GM23338 (cell line): ENCODE results near the gene TERT. TPM values are rescaled to one million over a fixed set of nuclear protein-coding genes. Genes with fewer than 3 reads are reported as not detected.
"Not testable (repeated sequence)": the region's sequence is repeated elsewhere in the genome, so short reads cannot be mapped to it uniquely, and the experiment has no call there.

ENCODE experiments used
- ATAC-seq: fragments of 200-7000 bp; cut with Tn5 transposase; 3 replicates; pipeline ENCODE4 v1.9.1; 2020
- DNase-seq: peaks from one replicate; pipeline ENCODE4 v3.0.0-alpha.2; 2015; ENCODE audit warnings: low spot score
- H2AFZ ChIP-seq: fragments of 200-600 bp; sonication (generic); 2 replicates; pipeline ENCODE4 v1.8.0; 2016; ENCODE audit warnings: antibody characterized with exemption, mild to moderate bottlenecking, moderate library complexity
- H3F3A ChIP-seq: fragments of 200-600 bp; sonication (generic); replicated peaks from 2 replicates; pipeline ENCODE4 v1.8.0; 2017; ENCODE audit warnings: antibody characterized with exemption, mixed run types, low read depth
- H3K27ac ChIP-seq: fragments of 200-600 bp; sonication (generic); 2 replicates; pipeline ENCODE4 v1.6.1; 2016; ENCODE audit warnings: low read depth
- H3K27me3 ChIP-seq: fragments of 200-600 bp; sonication (generic); 2 replicates; pipeline ENCODE4 v1.8.0; 2016; ENCODE audit warnings: mild to moderate bottlenecking, mixed run types, moderate library complexity; ENCODE audit not compliant: insufficient read depth
- H3K36me3 ChIP-seq: fragments of 200-600 bp; sonication (generic); 2 replicates; pipeline ENCODE4 v1.8.0; 2016; ENCODE audit warnings: mild to moderate bottlenecking; ENCODE audit not compliant: insufficient read depth
- H3K4me1 ChIP-seq: fragments of 200-600 bp; sonication (generic); 2 replicates; pipeline ENCODE4 v1.8.0; 2016; ENCODE audit warnings: mild to moderate bottlenecking, moderate library complexity; ENCODE audit not compliant: insufficient read depth
- H3K4me2 ChIP-seq: fragments of 200-600 bp; sonication (generic); 2 replicates; pipeline ENCODE4 v1.7.1; 2017; ENCODE audit warnings: mixed run types
- H3K4me3 ChIP-seq: fragments of 200-600 bp; sonication (generic); 2 replicates; pipeline ENCODE4 v1.6.1; 2016; ENCODE audit warnings: mixed run types
- H3K79me2 ChIP-seq: fragments of 200-600 bp; sonication (generic); replicated peaks from 2 replicates; pipeline ENCODE4 v1.8.0; 2017; ENCODE audit warnings: mild to moderate bottlenecking; ENCODE audit not compliant: insufficient read depth
- H3K9me2 ChIP-seq: fragments of 200-600 bp; sonication (generic); 2 replicates; pipeline ENCODE4 v1.8.0; 2017; ENCODE audit not compliant: insufficient read depth
- H4K20me1 ChIP-seq: fragments of 200-600 bp; sonication (generic); replicated peaks from 2 replicates; pipeline ENCODE4 v1.8.0; 2017; ENCODE audit warnings: mild to moderate bottlenecking; ENCODE audit not compliant: insufficient read depth
- H3K27ac Mint-ChIP-seq: 2 replicates; pipeline ENCODE4 v1.8.0; 2020; ENCODE audit warnings: inconsistent platforms, mild to moderate bottlenecking, moderate library complexity, mixed read lengths
- H3K27me3 Mint-ChIP-seq: 3 replicates; pipeline ENCODE4 v1.8.0; 2022; ENCODE audit warnings: low read depth, mild to moderate bottlenecking, moderate library complexity, mixed read lengths, inconsistent platforms; ENCODE audit not compliant: insufficient read depth, poor library complexity
- H3K36me3 Mint-ChIP-seq: 3 replicates; pipeline ENCODE4 v1.8.0; 2021; ENCODE audit warnings: low read depth, mild to moderate bottlenecking, inconsistent platforms, moderate library complexity, mixed read lengths
- H3K4me1 Mint-ChIP-seq: 3 replicates; pipeline ENCODE4 v1.8.0; 2020; ENCODE audit warnings: mild to moderate bottlenecking, inconsistent platforms, mixed read lengths
- H3K4me3 Mint-ChIP-seq: 3 replicates; pipeline ENCODE4 v1.8.0; 2021; ENCODE audit warnings: moderate library complexity, mild to moderate bottlenecking, inconsistent platforms, mixed read lengths
- H3K9me3 Mint-ChIP-seq: 3 replicates; pipeline ENCODE4 v1.8.0; 2020; ENCODE audit warnings: moderate library complexity, mild to moderate bottlenecking, inconsistent platforms, mixed read lengths
- EZH2phosphoT487 ChIP-seq: fragments of 200-600 bp; sonication (generic); IDR thresholded peaks from one replicate; pipeline ENCODE4 v1.8.1; 2018; ENCODE audit warnings: antibody characterized with exemption; ENCODE audit not compliant: unreplicated experiment
- NANOG ChIP-seq: IDR thresholded peaks from 2 replicates; pipeline ENCODE4 v1.6.1; 2016; ENCODE audit warnings: antibody characterized with exemption, borderline replicate concordance
- ZNF114 ChIP-seq: fragments of 250-450 bp; sonication (Bioruptor Pico); IDR thresholded peaks from 2 replicates; pipeline ENCODE4 v1.5.0; 2020; ENCODE audit warnings: mild to moderate bottlenecking, moderate library complexity
- polyA plus RNA-seq: library from polyadenylated mRNA; unstranded; fragments of >200 nt; fragmentation: Nextera tagmentation; extraction: Ambion mirVana; gene quantifications from 2 replicates; pipeline ENCODE4 v1.2.1, GENCODE V29; 2016
- total RNA-seq: library from RNA; depleted of rRNA; stranded (reverse); fragments of >200 nt; shearing (Covaris generic); gene quantifications from 2 replicates; pipeline ENCODE4 v1.2.3, GENCODE V29; 2014
- TF ChIP-seq, protein P1 (sequence below): IDR thresholded peaks from one replicate; pipeline ENCODE4 v1.6.1; 2018; ENCODE audit warnings: antibody characterized with exemption; ENCODE audit not compliant: unreplicated experiment
- TF ChIP-seq, protein P2 (sequence below): IDR thresholded peaks from 2 replicates; pipeline ENCODE4 v1.6.1; 2016; ENCODE audit warnings: antibody characterized with exemption
- TF ChIP-seq, protein P3 (sequence below): fragments of 250-450 bp; sonication (Bioruptor Pico); IDR thresholded peaks from 2 replicates; pipeline ENCODE4 v1.5.0; 2020; ENCODE audit warnings: mild to moderate bottlenecking, moderate library complexity

TERT gene
- total and polyA plus RNA-seq, 2 experiments from 2014 or later, result 9.8 to 46.4 TPM

DNA sequence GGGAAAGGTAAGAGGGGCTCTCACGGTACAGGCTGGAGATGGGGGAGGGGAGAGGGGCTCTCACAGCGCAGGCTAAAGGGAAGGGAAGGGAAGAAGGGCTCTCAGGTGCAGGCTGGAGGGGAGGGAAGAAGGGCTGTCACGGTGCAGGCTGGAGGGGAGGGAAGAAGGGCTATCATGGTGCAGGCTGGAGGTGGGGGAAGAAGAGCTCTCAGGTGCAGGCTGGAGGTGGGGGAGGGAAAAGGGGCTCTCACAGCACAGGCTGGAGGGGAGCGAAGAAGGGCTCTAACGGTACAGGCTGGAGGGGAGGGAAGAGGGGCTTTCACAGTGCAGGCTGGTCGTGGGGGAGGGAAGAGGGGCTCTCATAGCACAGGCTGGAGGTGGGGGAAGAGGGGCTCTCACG is 65.0 kb downstream of the TERT start:
- Mint-ChIP-seq H3K4me1 (peaks cover 20% of the 10 kb centered on the region), H3K36me3 (no peaks in the 10 kb centered on the region), H3K9me3 (no peaks in the 10 kb centered on the region; the same call in 2 of the 3 replicates), H3K27ac (no peak overlapping the region), H3K4me3 (no peak overlapping the region), H3K27me3 (peaks cover 9% of the 10 kb centered on the region)
- H3K79me2 ChIP-seq, result no peaks in the 10 kb centered on the region
- no peaks in the 10 kb centered on the region for H3K27me3 ChIP-seq
- no peaks in the 10 kb centered on the region for H4K20me1 ChIP-seq
- no peak overlapping the region for H3K4me3 ChIP-seq
- no peaks in the 10 kb centered on the region for H3K9me2 ChIP-seq
- ATAC-seq (peak; percentile 52), DNase-seq (no peak)
- H3K4me1 ChIP-seq, result no peaks in the 10 kb centered on the region
- no peaks in the 10 kb centered on the region for H3F3A ChIP-seq
- H3K27ac ChIP-seq, result no peak overlapping the region
- no peaks in the 10 kb centered on the region for H3K36me3 ChIP-seq
- H2AFZ ChIP-seq, result no peak overlapping the region
- H3K4me2 ChIP-seq, result no peak overlapping the region
- no peak for TF ChIP-seq NANOG
- TF ChIP-seq, protein P1, sequence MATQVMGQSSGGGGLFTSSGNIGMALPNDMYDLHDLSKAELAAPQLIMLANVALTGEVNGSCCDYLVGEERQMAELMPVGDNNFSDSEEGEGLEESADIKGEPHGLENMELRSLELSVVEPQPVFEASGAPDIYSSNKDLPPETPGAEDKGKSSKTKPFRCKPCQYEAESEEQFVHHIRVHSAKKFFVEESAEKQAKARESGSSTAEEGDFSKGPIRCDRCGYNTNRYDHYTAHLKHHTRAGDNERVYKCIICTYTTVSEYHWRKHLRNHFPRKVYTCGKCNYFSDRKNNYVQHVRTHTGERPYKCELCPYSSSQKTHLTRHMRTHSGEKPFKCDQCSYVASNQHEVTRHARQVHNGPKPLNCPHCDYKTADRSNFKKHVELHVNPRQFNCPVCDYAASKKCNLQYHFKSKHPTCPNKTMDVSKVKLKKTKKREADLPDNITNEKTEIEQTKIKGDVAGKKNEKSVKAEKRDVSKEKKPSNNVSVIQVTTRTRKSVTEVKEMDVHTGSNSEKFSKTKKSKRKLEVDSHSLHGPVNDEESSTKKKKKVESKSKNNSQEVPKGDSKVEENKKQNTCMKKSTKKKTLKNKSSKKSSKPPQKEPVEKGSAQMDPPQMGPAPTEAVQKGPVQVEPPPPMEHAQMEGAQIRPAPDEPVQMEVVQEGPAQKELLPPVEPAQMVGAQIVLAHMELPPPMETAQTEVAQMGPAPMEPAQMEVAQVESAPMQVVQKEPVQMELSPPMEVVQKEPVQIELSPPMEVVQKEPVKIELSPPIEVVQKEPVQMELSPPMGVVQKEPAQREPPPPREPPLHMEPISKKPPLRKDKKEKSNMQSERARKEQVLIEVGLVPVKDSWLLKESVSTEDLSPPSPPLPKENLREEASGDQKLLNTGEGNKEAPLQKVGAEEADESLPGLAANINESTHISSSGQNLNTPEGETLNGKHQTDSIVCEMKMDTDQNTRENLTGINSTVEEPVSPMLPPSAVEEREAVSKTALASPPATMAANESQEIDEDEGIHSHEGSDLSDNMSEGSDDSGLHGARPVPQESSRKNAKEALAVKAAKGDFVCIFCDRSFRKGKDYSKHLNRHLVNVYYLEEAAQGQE, result no peak
- TF ChIP-seq EZH2phosphoT487, result no peak
- TF ChIP-seq, protein P2, sequence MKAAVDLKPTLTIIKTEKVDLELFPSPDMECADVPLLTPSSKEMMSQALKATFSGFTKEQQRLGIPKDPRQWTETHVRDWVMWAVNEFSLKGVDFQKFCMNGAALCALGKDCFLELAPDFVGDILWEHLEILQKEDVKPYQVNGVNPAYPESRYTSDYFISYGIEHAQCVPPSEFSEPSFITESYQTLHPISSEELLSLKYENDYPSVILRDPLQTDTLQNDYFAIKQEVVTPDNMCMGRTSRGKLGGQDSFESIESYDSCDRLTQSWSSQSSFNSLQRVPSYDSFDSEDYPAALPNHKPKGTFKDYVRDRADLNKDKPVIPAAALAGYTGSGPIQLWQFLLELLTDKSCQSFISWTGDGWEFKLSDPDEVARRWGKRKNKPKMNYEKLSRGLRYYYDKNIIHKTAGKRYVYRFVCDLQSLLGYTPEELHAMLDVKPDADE, result no peak

DNA sequence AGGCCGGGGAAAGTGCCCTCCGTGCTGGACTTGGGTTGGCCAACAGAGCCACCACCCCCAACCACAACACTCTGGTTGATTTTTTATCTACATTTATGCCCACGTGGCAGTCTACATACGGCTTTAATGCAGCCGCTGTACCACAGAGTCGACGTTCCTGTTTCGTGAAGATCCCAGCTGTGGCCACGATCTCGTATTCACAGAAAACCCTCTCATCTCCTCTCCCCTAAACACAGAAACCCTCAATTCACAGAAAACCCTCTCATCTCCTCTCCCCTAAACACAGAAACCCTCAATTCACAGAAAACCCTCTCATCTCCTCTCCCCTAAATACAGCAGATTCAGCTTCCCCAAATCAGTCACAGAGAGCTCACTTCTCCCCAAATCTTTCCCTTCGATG is 65.8 kb downstream of the TERT start:
- H3K79me2 ChIP-seq, DNase-seq, H3K27me3 ChIP-seq, H3K4me2 ChIP-seq, H3K36me3 Mint-ChIP-seq, H4K20me1 ChIP-seq, H2AFZ ChIP-seq, H3K36me3 ChIP-seq, H3K9me2 ChIP-seq, H3K4me1 ChIP-seq, H3K4me3 Mint-ChIP-seq, ATAC-seq, H3K4me3 ChIP-seq, H3K9me3 Mint-ChIP-seq, H3K27ac ChIP-seq, H3F3A ChIP-seq, H3K27ac Mint-ChIP-seq: not testable (repeated sequence)
- Mint-ChIP-seq H3K4me1 (peaks cover 20% of the 10 kb centered on the region), H3K27me3 (peaks cover 13% of the 10 kb centered on the region)

DNA sequence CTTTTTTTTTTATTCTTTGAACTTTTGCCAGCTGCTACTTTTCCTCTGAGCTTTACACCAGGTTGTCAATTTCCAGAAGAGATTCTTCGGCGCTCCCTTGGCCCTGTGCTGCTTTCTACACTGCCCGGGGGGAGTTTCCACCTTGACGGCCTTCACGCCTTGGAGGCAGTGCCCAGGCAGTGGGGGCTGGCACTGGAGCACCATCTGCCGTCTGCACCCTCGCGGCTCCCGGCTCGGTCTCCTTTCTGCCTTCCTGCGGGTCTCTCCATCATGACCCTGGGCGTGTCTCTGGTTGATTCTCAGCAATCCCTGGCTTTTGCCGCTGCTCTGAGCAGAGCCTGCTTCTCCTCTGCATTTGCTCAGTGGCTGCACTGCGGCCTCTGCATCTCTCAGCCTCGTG is 66.7 kb downstream of the TERT start:
- no peaks in the 10 kb centered on the region for H4K20me1 ChIP-seq
- H3K27ac ChIP-seq, result no peak overlapping the region
- Mint-ChIP-seq H3K4me1 (peaks cover 20% of the 10 kb centered on the region), H3K27me3 (peaks cover 13% of the 10 kb centered on the region), H3K4me3 (no peak overlapping the region), H3K27ac (no peak overlapping the region), H3K36me3 (no peaks in the 10 kb centered on the region), H3K9me3 (no peaks in the 10 kb centered on the region)
- no peaks in the 10 kb centered on the region for H3K79me2 ChIP-seq
- no peaks in the 10 kb centered on the region for H3K4me1 ChIP-seq
- no peaks in the 10 kb centered on the region for H3K27me3 ChIP-seq
- DNase-seq (no peak), ATAC-seq (no peak)
- H3K4me2 ChIP-seq, result no peak overlapping the region
- no peak overlapping the region for H2AFZ ChIP-seq
- no peak overlapping the region for H3K4me3 ChIP-seq
- no peaks in the 10 kb centered on the region for H3K9me2 ChIP-seq
- no peaks in the 10 kb centered on the region for H3F3A ChIP-seq
- H3K36me3 ChIP-seq, result no peaks in the 10 kb centered on the region
- TF ChIP-seq, protein P3, sequence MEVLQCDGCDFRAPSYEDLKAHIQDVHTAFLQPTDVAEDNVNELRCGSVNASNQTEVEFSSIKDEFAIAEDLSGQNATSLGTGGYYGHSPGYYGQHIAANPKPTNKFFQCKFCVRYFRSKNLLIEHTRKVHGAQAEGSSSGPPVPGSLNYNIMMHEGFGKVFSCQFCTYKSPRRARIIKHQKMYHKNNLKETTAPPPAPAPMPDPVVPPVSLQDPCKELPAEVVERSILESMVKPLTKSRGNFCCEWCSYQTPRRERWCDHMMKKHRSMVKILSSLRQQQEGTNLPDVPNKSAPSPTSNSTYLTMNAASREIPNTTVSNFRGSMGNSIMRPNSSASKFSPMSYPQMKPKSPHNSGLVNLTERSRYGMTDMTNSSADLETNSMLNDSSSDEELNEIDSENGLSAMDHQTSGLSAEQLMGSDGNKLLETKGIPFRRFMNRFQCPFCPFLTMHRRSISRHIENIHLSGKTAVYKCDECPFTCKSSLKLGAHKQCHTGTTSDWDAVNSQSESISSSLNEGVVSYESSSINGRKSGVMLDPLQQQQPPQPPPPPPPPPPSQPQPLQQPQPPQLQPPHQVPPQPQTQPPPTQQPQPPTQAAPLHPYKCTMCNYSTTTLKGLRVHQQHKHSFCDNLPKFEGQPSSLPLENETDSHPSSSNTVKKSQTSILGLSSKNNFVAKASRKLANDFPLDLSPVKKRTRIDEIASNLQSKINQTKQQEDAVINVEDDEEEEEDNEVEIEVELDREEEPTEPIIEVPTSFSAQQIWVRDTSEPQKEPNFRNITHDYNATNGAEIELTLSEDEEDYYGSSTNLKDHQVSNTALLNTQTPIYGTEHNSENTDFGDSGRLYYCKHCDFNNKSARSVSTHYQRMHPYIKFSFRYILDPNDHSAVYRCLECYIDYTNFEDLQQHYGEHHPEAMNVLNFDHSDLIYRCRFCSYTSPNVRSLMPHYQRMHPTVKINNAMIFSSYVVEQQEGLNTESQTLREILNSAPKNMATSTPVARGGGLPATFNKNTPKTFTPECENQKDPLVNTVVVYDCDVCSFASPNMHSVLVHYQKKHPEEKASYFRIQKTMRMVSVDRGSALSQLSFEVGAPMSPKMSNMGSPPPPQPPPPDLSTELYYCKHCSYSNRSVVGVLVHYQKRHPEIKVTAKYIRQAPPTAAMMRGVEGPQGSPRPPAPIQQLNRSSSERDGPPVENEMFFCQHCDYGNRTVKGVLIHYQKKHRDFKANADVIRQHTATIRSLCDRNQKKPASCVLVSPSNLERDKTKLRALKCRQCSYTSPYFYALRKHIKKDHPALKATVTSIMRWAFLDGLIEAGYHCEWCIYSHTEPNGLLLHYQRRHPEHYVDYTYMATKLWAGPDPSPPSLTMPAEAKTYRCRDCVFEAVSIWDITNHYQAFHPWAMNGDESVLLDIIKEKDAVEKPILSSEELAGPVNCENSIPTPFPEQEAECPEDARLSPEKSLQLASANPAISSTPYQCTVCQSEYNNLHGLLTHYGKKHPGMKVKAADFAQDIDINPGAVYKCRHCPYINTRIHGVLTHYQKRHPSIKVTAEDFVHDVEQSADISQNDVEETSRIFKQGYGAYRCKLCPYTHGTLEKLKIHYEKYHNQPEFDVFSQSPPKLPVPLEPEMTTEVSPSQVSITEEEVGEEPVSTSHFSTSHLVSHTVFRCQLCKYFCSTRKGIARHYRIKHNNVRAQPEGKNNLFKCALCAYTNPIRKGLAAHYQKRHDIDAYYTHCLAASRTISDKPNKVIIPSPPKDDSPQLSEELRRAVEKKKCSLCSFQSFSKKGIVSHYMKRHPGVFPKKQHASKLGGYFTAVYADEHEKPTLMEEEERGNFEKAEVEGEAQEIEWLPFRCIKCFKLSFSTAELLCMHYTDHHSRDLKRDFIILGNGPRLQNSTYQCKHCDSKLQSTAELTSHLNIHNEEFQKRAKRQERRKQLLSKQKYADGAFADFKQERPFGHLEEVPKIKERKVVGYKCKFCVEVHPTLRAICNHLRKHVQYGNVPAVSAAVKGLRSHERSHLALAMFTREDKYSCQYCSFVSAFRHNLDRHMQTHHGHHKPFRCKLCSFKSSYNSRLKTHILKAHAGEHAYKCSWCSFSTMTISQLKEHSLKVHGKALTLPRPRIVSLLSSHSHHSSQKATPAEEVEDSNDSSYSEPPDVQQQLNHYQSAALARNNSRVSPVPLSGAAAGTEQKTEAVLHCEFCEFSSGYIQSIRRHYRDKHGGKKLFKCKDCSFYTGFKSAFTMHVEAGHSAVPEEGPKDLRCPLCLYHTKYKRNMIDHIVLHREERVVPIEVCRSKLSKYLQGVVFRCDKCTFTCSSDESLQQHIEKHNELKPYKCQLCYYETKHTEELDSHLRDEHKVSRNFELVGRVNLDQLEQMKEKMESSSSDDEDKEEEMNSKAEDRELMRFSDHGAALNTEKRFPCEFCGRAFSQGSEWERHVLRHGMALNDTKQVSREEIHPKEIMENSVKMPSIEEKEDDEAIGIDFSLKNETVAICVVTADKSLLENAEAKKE (CRISPR knock-in tag), result no peak
- TF ChIP-seq ZNF114 (no peak), NANOG (no peak)
